Brain microvascular endothelial cell (primary cell): Measurements from ENCODE around the gene TMEM213.
A peak's percentile ranks its signal among the peaks of the same experiment; 100 is the strongest.

Source experiments
- DNase-seq: peaks from one replicate; pipeline ENCODE4 v3.0.0-alpha.2; 2020
- H3K27ac ChIP-seq: fragments of 250-450 bp; sonication (Bioruptor Pico); 2 replicates; pipeline ENCODE4 v1.5.1; 2020; ENCODE audit warnings: mild to moderate bottlenecking, moderate library complexity
- H3K27me3 ChIP-seq: fragments of 250-450 bp; sonication (Bioruptor Pico); replicated peaks from 2 replicates; pipeline ENCODE4 v1.5.1; 2020; ENCODE audit warnings: mild to moderate bottlenecking
- H3K36me3 ChIP-seq: fragments of 250-450 bp; sonication (Bioruptor Pico); replicated peaks from 2 replicates; pipeline ENCODE4 v1.5.1; 2020; ENCODE audit warnings: mild to moderate bottlenecking
- H3K4me3 ChIP-seq: 2 replicates; pipeline ENCODE4 v1.5.1; 2011; ENCODE audit warnings: low read depth, mild to moderate bottlenecking, control low read depth, low read length, moderate library complexity
- CTCF ChIP-seq: IDR thresholded peaks from 2 replicates; pipeline ENCODE4 v1.5.1; 2011; ENCODE audit warnings: low read depth, mild to moderate bottlenecking, moderate library complexity, low read length, control low read depth, inconsistent platforms; ENCODE audit errors: missing control alignments
- in situ Hi-C: cut with HindIII; loops from 2 replicates; pipeline ENCODE4 v1.10.0; 2017; ENCODE audit warnings: low sequenced_read_pairs, low pct_ligation_motif_present

The TMEM213 gene

DNA sequence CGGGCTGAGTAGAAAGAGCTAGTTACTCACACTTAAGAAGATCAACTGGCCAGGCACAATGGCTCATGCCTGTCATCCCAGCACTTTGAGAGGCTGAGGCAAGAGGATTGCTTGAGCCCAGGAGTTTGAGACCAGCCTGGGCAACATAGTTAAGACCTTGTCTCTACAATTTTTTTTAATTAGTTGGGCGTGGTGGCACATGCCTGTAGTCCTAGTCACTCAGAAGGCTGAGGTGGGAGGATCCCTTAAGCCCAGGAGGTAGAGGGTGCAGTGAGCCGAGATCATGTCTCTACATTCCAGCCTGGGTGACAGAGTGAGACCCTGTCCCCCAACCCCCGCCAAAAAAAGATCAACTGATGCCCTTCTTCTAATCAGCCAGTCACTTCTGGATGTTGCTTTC, 74.8 kb downstream of the TMEM213 start:
- in situ Hi-C loops: no loop called here
- no peak overlapping the region for H3K27ac ChIP-seq

DNA sequence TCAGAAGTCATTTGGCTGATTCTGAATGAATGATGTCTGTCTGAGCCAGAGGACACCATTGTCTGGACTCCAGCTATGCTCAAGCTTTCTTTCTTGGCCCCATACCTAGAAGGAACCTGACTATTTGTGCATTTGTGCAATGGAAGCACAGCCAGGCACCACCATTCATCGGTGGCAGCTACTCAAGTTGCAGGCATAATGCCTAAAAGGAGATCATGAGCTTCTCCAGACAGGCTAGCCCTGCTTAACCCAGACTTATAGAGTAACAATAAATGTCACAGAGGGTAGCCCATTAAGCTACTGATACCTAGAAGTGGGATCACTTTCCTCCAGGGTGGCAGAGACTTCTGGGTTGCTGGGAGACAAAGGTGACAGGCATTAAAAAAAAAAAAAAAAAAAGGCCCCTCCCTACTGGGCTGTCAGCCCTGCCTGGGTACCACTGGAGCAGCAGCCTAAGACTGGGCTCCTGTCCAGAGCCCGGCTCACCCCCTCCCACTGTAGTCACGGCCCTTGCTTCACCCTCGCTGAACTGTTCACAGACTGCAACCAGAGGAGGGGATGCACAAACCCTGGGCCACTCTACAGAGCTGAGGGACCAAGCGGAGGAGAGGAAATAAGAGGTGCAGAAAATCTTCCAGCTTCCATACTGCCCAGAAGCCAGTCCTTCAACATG, 75.6 kb downstream of the TMEM213 start:
- no peak for DNase-seq
- H3K27me3 ChIP-seq: no peaks in the 10 kb centered on the region
- in situ Hi-C loops: no loop called here
- TF ChIP-seq CTCF: no peak
- H3K4me3 ChIP-seq: no peak overlapping the region
- H3K27ac ChIP-seq: no peak overlapping the region
- H3K36me3 ChIP-seq: no peaks in the 10 kb centered on the region

More for the DNA sequence above, 74.8 kb downstream of the TMEM213 start:
- no peak for DNase-seq
- H3K4me3 ChIP-seq: no peak overlapping the region
- TF ChIP-seq CTCF: no peak
- no peaks in the 10 kb centered on the region for H3K27me3 ChIP-seq
- H3K36me3 ChIP-seq: no peaks in the 10 kb centered on the region

DNA sequence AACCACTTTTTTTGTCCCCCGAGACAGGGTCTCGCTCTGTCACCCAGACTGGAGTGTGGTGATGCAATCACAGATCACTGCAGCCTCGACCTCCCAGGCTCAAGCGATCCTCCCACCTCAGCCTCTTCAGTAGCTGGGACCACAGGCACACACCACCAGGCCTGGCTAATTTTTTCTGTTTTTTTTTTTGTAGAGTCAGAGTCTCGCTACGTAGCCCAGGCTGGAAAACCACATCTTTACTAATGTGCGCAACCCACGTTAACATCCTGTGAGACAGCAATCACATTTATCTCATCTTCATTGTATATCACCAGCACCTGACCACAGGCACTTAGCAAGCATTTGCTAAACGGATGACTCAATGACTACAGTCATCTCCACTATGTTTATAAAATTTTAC, 78.0 kb downstream of the TMEM213 start:
- in situ Hi-C loops: no loop called here
- no peak for TF ChIP-seq CTCF
- peak; percentile 91 for DNase-seq
- Histone ChIP-seq H3K36me3 (no peaks in the 10 kb centered on the region), H3K27me3 (no peaks in the 10 kb centered on the region), H3K4me3 (no peak overlapping the region), H3K27ac (peak overlapping the region; percentile 41)

- no peak overlapping the region for H3K4me3 ChIP-seq
- H3K36me3 ChIP-seq: no peaks in the 10 kb centered on the region
- no peak overlapping the region for H3K27ac ChIP-seq
- H3K27me3 ChIP-seq: no peaks in the 10 kb centered on the region
- no peak for TF ChIP-seq CTCF
- DNase-seq: no peak
- in situ Hi-C loops: no loop called here
These were observed 78.5 kb downstream of the TMEM213 start for GRCh38 chr7:138876326-138876725.

DNA sequence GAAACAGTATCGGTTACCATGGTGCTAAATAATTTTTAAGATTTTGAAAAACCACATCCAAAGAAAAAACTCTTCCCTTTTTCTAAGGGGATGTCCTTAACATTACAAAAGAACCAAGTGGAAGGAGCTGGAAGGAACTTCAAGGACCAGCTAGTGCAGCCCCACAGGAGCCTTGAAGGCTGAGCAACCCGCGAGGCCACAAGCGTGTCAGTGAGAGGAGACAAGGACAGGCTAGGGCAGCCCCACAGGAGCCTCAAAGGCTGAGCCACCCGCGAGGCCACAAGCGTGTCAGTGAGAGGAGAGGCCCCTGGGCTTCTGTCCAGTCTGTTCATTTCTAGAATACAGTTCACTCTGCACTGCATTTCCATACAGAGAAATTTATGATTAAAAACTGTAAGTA, 80.3 kb downstream of the TMEM213 start:
- DNase-seq: no peak
- Histone ChIP-seq H3K4me3 (no peak overlapping the region), H3K27ac (no peak overlapping the region), H3K36me3 (no peaks in the 10 kb centered on the region), H3K27me3 (no peaks in the 10 kb centered on the region)
- TF ChIP-seq CTCF: no peak
- in situ Hi-C loops: no loop called here

DNA sequence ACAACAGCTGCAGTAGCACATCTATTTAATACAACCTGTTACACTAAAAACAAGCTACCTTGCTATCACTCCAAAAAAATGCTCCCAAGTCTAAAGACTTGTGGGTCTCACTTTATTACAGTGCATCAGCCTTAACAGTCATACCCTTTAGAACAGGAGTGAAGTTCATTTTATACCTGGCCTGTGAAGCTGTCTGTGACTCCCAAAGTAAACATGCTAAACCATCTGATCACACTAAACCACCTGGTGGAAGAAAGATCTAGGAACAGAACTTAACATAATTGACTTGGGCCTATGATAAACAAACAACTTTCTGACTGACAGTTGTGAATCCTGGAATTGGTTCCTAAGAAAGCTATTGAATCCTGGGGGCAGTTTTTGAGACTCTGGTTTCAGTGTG, 81.1 kb downstream of the TMEM213 start:
- H3K4me3 ChIP-seq: no peak overlapping the region
- no peak overlapping the region for H3K27ac ChIP-seq
- in situ Hi-C loops: no loop called here
- DNase-seq: no peak
- H3K36me3 ChIP-seq: no peaks in the 10 kb centered on the region
- TF ChIP-seq CTCF: no peak
- no peaks in the 10 kb centered on the region for H3K27me3 ChIP-seq
